ENCODE results near the gene PRKAG2. TPM values are rescaled to one million over a fixed set of nuclear protein-coding genes. Genes with fewer than 3 reads are reported as not detected.

PRKAG2 gene
- total and polyA plus RNA-seq, 5 donors = 162 to 298 (median 181) TPM

DNA sequence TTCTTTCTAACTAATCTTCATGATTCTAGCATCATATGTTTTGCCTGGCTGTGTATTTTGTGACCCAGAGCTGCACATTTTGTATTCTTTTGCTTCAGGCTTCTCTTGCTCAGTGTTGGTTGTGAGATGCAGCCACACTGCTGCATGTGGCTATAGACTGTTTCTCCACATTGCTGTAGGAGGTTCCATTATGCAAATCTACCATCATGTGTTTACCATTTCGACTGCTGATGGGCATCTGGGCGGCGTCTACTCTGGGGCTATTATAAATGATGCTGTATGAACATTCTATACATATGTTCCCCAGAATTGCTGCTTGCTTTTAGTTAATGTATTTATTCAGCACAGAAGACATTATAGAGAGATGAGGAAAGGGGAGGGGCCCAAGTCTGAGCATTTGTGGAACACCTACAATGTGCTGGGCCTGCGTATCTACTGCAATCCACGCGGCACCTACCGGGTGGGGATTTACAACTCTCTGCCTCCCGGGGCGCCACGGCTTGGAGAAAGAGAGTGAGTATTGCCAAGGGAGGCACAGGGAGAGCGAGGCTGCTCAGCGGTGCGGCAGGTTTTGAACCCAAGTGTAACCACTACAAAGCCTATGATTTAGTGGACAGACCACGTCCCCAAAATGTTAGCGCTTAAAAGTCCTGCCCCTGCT, 172.5 kb downstream of the PRKAG2 start:
- no peaks in the 10 kb centered on the region for H3K27me3 ChIP-seq (ENCODE audit: control insufficient read depth, insufficient read depth)
- H3K9me3 ChIP-seq (ENCODE audit: control insufficient read depth, low read length) = no peaks in the 10 kb centered on the region
- intact Hi-C loops (cut with DNase I) = no loop called here
- H3K27ac ChIP-seq (ENCODE audit: low read length) = no peak overlapping the region
- ATAC-seq (no peak), DNase-seq (peak in 1 of 3 donors; percentile 30)
- WGBS = 73% methylated on average over 15 of the region's 15 CpGs
- no peak overlapping the region for H3K4me3 ChIP-seq (ENCODE audit: low read length)
- H3K4me1 ChIP-seq (ENCODE audit: control insufficient read depth, insufficient read depth, low read length) = peaks cover 8% of the 10 kb centered on the region

DNA sequence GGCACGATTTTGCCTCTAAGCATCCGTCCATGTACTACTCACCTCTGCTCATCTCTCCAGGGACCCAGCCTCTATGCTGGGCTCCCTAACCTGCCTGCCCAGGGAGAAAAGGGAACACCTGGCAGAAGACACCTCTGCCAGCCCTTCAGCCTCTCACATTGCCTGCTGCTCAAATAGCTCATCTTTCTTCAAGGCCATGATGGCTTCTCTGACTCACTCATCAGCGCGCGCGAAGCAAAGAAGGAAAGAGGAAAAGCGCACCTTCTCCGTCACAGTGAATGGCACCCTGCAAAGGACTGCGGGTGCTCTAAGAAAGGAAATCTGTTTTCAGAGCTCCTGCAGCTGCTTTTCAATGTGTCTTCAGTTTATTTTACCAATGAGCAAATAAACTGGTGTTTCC, 174.0 kb downstream of the PRKAG2 start:
- 86% methylated on average over 9 of the region's 9 CpGs for WGBS
- ATAC-seq (no peak), DNase-seq (no peak)
- H3K9me3 ChIP-seq (ENCODE audit: control insufficient read depth, low read length) = no peaks in the 10 kb centered on the region
- H3K4me1 ChIP-seq (ENCODE audit: control insufficient read depth, insufficient read depth, low read length) = peaks cover 11% of the 10 kb centered on the region
- H3K27me3 ChIP-seq (ENCODE audit: control insufficient read depth, insufficient read depth) = no peaks in the 10 kb centered on the region
- intact Hi-C loops (cut with DNase I) = no loop called here
- no peak overlapping the region for H3K27ac ChIP-seq (ENCODE audit: low read length)
- no peak overlapping the region for H3K4me3 ChIP-seq (ENCODE audit: low read length)

DNA sequence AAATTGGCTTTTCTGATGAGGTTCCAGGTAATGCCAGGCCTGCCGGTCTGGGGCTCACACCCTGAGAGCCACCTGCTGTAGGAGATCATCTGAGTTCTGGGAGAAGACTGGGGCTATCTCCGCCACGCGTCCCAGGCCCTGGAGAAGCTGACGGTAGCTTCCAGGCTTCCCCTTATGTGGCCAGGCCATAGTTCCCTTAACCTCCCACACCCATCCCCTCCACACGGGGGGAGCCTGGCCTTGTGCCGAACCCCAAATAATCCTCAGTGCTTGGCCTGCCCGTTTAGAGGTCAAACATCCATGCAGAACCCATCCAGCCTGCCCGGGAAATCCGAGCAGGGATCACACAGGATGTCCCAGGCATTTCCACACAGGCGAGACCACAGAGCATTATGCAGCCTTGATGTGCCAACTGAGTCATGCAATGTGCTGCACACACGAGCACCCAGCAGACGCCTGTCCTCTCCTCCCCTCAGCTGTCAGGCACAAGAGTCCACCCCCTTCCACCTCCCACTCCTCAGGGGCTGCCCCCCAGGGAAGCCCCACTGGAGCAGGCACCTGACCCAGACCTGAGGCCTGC, 176.2 kb downstream of the PRKAG2 start:
- peak overlapping the region; percentile 33 for H3K27ac ChIP-seq (ENCODE audit: low read length)
- DNase-seq = no peak
- no peaks in the 10 kb centered on the region for H3K27me3 ChIP-seq (ENCODE audit: control insufficient read depth, insufficient read depth)
- ATAC-seq = no peak
- H3K4me1 ChIP-seq (ENCODE audit: control insufficient read depth, insufficient read depth, low read length) = peaks cover 6% of the 10 kb centered on the region
- WGBS = 68% methylated on average over 13 of the region's 13 CpGs
- no peaks in the 10 kb centered on the region for H3K9me3 ChIP-seq (ENCODE audit: control insufficient read depth, low read length)
- intact Hi-C loops (cut with DNase I) = no loop called here
- H3K4me3 ChIP-seq (ENCODE audit: low read length) = no peak overlapping the region

DNA sequence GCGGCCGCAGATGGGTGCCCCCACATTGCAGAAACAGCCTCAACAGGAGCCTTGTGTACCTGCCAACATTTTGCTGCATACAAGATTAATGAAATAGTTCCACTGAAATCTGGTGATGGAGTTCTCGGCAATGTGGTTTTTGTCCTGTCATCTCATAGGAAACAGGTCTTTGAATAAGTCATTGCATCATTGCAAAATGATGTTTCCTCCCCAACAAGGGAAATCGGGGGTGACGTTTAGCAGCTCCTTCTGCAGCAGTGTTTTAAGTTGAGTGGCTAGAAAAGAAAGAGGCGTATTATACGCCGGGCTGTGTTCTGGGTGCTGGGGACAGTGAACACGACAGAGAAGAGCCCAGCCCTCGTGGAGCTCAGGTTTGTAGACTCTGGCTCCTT, 177.0 kb downstream of the PRKAG2 start:
- Histone ChIP-seq H3K4me3 (ENCODE audit: low read length) (no peak overlapping the region), H3K9me3 (ENCODE audit: control insufficient read depth, low read length) (no peaks in the 10 kb centered on the region), H3K27ac (ENCODE audit: low read length) (peak overlapping the region; percentile 22), H3K27me3 (ENCODE audit: control insufficient read depth, insufficient read depth) (no peaks in the 10 kb centered on the region), H3K4me1 (ENCODE audit: control insufficient read depth, insufficient read depth, low read length) (peaks cover 9% of the 10 kb centered on the region)
- intact Hi-C loops (cut with DNase I) = no loop called here
- ATAC-seq = no peak
- DNase-seq = no peak
- 62% methylated on average over 10 of the region's 10 CpGs for whole genome bisulfite sequencing

DNA sequence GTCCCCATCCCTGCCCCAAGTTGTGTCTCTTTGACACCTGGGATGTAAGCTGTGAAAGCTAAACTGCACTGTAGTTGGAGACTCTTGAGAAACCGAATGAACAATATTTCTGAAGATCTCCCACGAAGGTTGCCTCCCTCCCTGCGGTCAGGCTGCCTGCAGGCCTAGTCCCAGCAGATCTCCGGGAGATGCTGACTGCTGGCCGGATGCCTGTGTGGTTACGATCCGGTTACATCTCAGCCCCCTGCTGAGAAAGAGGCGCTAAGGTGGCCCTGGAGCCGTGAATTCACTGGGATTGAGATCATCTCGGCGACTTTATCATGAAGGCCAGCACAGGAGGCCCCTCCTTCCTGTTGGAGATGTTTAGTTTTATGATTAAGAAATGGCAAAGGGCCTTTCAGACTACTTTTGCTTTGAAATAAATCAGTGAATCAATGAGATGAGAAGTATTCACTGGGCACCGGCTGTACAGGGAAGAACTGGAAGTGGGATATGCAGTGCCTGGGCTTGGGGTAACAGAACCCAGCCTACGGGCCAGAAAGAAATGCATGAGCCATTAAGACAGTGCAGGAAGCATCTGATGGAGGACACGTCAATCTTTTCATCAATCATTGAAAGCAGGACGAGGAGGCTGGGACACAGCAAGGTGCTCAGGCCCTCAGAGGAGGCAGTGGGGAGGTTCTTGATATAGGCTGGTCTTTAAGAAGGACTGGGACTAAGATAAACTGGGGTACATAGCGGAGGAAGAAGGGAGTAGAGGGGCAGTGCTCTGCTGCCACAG, 177.6 kb downstream of the PRKAG2 start:
- 61% methylated on average over 16 of the region's 16 CpGs for WGBS
- peaks cover 11% of the 10 kb centered on the region for H3K4me1 ChIP-seq (ENCODE audit: control insufficient read depth, insufficient read depth, low read length)
- intact Hi-C loops (cut with DNase I) = no loop called here
- no peaks in the 10 kb centered on the region for H3K27me3 ChIP-seq (ENCODE audit: control insufficient read depth, insufficient read depth)
- no peak for ATAC-seq
- no peak for DNase-seq
- H3K27ac ChIP-seq (ENCODE audit: low read length) = peak overlapping the region; percentile 8
- H3K9me3 ChIP-seq (ENCODE audit: control insufficient read depth, low read length) = no peaks in the 10 kb centered on the region
- H3K4me3 ChIP-seq (ENCODE audit: low read length) = no peak overlapping the region

DNA sequence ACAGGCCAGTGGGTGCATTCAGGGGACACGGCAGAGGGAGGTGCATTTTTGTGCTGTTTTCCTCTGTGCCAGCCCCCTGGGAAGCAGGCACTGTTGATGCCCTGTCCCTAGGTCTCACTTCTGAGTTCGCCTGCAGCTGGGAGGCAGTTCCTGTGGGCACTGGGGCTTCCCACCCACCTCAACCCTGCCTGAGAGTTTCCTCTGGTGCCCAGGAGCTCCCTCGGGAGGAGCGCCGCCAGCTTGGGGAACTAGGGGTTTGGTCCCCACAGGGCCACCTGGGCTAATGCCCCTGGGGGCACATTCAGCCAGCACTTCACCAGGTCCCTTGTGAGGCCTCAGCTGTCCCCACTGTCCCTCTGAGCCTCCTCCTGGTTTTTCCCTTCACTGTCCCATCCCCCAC, 179.0 kb downstream of the PRKAG2 start:
- Histone ChIP-seq H3K4me1 (ENCODE audit: control insufficient read depth, insufficient read depth, low read length) (peaks cover 11% of the 10 kb centered on the region), H3K27me3 (ENCODE audit: control insufficient read depth, insufficient read depth) (no peaks in the 10 kb centered on the region), H3K4me3 (ENCODE audit: low read length) (no peak overlapping the region), H3K9me3 (ENCODE audit: control insufficient read depth, low read length) (no peaks in the 10 kb centered on the region), H3K27ac (ENCODE audit: low read length) (peak overlapping the region; percentile 4)
- no peak for DNase-seq
- ATAC-seq = no peak
- intact Hi-C loops (cut with DNase I) = no loop called here
- WGBS = 86% methylated on average over 5 of the region's 5 CpGs

DNA sequence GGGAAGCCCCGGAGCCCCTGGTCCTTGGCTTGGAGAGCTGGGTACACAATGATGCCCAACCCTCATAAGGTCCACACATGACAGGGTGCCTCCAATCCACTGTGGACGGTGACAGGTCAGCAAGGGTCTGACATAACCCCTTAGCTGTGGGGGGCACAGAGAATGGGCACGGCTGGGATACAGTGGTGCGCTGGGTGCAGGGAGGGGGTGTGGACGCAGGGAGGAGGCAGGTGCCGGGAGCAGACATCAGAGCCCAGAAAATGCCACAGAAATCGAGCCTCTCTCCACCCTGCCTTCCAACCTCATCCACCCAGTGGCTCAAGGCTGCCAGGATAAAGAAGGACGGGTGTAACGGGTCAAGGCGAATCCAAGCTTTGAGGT, 179.4 kb downstream of the PRKAG2 start:
- Histone ChIP-seq H3K27ac (ENCODE audit: low read length) (peak overlapping the region; percentile 27), H3K27me3 (ENCODE audit: control insufficient read depth, insufficient read depth) (no peaks in the 10 kb centered on the region), H3K9me3 (ENCODE audit: control insufficient read depth, low read length) (no peaks in the 10 kb centered on the region), H3K4me3 (ENCODE audit: low read length) (no peak overlapping the region), H3K4me1 (ENCODE audit: control insufficient read depth, insufficient read depth, low read length) (peaks cover 11% of the 10 kb centered on the region)
- WGBS = 76% methylated on average over 10 of the region's 10 CpGs
- intact Hi-C loops (cut with DNase I) = no loop called here
- DNase-seq = no peak
- ATAC-seq = peak in 1 of 2 donors; percentile 5

DNA sequence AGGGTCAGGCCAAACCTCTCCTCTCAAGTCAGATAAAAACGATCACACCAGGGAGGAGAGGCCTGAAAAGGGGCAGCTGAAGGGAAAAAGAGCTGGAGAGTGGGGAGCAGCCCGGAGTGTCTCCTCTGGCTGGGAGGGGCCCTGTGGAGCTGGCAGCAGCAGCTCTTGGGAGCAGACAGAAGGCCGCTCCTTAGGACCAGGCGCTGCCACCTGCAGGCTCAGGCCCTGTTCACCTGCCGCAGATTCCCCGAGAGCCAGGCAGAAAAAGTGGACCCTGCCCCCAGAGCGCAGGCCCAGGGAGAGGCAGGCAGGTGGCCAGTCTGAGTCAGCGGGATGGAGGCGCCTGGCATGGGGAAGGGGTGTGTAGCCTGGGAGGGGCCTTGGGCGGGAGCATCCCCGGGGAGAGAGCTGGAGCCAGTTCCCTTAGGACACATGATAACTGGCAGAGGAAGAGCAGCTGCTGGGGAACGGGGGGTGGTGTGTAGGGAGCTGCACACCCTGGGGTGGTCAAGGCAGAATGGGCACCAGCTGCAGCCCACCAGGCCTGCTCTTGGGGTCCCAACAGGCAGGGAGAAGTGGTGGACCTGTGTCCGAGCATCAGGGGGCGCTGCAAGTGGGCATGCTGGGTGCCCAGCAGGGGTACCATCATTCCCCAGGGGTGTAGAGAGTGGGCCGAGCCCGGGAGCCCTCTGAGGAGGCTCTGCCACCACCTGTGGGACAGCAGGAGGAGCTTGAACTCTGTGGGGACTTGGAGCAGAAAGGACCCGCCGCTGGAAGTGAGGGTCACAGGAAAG, 180.0 kb downstream of the PRKAG2 start:
- Histone ChIP-seq H3K4me3 (ENCODE audit: low read length) (no peak overlapping the region), H3K4me1 (ENCODE audit: control insufficient read depth, insufficient read depth, low read length) (peaks cover 11% of the 10 kb centered on the region), H3K27me3 (ENCODE audit: control insufficient read depth, insufficient read depth) (no peaks in the 10 kb centered on the region), H3K9me3 (ENCODE audit: control insufficient read depth, low read length) (no peaks in the 10 kb centered on the region), H3K27ac (ENCODE audit: low read length) (peak overlapping the region; percentile 72)
- intact Hi-C loops (cut with DNase I) = no loop called here
- 63% methylated on average over 18 of the region's 18 CpGs for WGBS
- DNase-seq (peak in 2 of 3 donors; percentile 74 to 81), ATAC-seq (peak; percentile 48 to 53)

DNA sequence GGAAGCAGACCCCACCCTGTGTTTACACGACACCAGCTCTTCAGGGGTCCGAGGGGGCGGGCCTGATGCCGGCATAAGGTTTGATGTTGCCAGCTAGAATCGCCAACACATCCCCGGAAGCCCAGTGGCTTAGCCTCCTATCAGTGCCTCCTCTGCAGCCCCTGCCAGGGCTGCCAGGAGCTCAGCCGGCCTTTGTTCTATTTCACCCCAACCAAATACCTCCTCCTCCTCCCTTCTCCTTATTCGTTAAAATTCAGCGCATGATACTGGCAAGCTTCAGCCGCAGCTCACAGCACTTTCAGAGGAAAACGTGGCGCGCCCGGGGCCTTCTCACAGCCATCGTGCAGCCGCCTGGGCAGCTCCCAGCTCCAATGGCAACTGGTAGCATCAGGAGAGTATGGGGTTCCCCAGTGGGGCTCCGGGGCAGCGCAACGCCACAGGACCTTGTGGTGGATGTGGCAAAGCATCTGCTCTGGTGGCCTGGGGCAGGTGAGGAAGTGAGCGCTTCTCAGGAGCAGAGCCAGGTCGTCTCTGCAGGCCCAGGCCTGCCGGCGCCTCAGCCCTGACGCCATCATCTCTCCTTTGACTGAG, 180.9 kb downstream of the PRKAG2 start:
- Histone ChIP-seq H3K27ac (ENCODE audit: low read length) (peak overlapping the region; percentile 72), H3K27me3 (ENCODE audit: control insufficient read depth, insufficient read depth) (no peaks in the 10 kb centered on the region), H3K4me1 (ENCODE audit: control insufficient read depth, insufficient read depth, low read length) (peaks cover 11% of the 10 kb centered on the region), H3K9me3 (ENCODE audit: control insufficient read depth, low read length) (no peaks in the 10 kb centered on the region), H3K4me3 (ENCODE audit: low read length) (no peak overlapping the region)
- ATAC-seq (no peak), DNase-seq (no peak)
- 78% methylated on average over 24 of the region's 24 CpGs for WGBS
- intact Hi-C loops (cut with DNase I) = no loop called here

DNA sequence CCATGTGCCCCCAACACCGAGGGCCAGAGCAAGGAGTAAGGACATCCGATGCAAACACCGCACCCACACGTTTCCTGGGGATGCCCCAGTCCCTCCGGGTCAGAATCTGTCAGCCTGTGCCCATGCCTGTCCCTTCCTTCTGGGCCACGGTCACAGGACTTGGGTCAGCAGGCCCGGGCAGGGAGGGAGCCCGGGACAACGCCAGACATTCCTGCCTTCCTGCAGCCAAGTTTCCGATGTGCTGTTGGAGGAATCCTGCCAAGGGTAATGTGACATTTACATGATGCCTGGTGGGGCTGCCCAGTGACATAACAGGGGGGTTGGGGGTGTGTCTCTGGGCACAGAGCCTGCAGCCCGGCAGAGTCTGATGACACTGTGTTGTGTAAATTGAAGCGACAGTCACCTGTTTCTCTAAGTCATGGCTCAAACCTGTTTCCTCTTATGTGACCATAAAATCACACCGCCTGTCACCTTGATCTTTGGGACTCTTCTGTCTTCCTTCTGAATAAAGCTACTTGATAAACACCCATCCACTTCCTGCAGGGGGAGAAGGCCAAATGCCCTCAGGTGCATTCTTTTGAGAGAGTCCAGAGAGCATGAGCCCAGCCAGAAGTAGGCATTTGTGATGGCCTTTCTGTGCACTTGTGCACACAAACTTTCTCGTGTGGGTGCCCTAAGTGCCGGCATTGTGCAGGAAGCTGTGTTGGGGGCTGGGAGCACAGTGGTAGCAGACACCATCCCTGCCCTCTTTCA, 181.9 kb downstream of the PRKAG2 start:
- Histone ChIP-seq H3K4me3 (ENCODE audit: low read length) (no peak overlapping the region), H3K27me3 (ENCODE audit: control insufficient read depth, insufficient read depth) (no peaks in the 10 kb centered on the region), H3K9me3 (ENCODE audit: control insufficient read depth, low read length) (no peaks in the 10 kb centered on the region), H3K4me1 (ENCODE audit: control insufficient read depth, insufficient read depth, low read length) (peaks cover 11% of the 10 kb centered on the region), H3K27ac (ENCODE audit: low read length) (peak overlapping the region; percentile 80)
- intact Hi-C loops (cut with DNase I) = no loop called here
- peak; percentile 67 to 85 (median 81) for DNase-seq
- 42% methylated on average over 15 of the region's 15 CpGs for WGBS
- peak; percentile 73 to 79 for ATAC-seq

All from right cardiac atrium (tissue), 5 donors.